Panc1 (cell line): ENCODE results near the gene TANC1.

Experiments used
- POLR2AphosphoS5 ChIP-seq: IDR thresholded peaks from 2 replicates; pipeline ENCODE4 v1.6.1; 2012; ENCODE audit warnings: mild to moderate bottlenecking, low read depth, low read length, moderate library complexity
- SIN3A ChIP-seq: IDR thresholded peaks from 2 replicates; pipeline ENCODE4 v1.6.1; 2012; ENCODE audit warnings: low read depth, mild to moderate bottlenecking, low read length, moderate library complexity, borderline replicate concordance; ENCODE audit not compliant: insufficient read depth
- TF ChIP-seq, protein P1 (sequence below): fragments of 450-650 bp; IDR thresholded peaks from 2 replicates; pipeline ENCODE4 v1.5.1; 2017; ENCODE audit warnings: mild to moderate bottlenecking

DNA sequence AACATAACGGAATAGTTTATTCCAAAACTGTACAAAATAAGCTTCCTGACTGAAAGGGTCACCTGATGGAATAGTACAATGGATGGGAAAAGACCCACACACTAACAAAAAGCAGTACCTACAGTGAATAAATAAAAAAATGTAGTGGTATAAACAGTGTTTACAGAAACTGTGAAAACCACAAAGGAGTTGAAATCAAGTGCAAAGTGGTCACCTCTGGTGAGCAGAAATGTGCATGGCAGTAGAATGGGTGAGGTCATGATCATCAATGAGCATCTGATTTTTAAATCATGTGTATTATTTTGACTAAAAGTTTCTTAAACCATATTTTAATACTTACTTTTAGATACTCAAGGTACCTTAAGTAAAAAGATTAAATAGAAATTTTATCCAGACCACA lies 306.7 kb downstream of the TANC1 start:
- TF ChIP-seq, protein P1, sequence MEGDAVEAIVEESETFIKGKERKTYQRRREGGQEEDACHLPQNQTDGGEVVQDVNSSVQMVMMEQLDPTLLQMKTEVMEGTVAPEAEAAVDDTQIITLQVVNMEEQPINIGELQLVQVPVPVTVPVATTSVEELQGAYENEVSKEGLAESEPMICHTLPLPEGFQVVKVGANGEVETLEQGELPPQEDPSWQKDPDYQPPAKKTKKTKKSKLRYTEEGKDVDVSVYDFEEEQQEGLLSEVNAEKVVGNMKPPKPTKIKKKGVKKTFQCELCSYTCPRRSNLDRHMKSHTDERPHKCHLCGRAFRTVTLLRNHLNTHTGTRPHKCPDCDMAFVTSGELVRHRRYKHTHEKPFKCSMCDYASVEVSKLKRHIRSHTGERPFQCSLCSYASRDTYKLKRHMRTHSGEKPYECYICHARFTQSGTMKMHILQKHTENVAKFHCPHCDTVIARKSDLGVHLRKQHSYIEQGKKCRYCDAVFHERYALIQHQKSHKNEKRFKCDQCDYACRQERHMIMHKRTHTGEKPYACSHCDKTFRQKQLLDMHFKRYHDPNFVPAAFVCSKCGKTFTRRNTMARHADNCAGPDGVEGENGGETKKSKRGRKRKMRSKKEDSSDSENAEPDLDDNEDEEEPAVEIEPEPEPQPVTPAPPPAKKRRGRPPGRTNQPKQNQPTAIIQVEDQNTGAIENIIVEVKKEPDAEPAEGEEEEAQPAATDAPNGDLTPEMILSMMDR, result no peak
- no peak for TF ChIP-seq POLR2AphosphoS5
- TF ChIP-seq SIN3A, result no peak
